GM18907 (cell line): ENCODE measurements around the gene SLC25A29.

Source experiments
- ATAC-seq: cut with Tn5 transposase; IDR thresholded peaks from one replicate; pipeline ENCODE4 v1.9.1; 2021; ENCODE audit warnings: mild to moderate bottlenecking, moderate library complexity; ENCODE audit not compliant: unreplicated experiment

Gene SLC25A29

GRCh38 chr14:100241279-100241678 lies 65.0 kb downstream of the SLC25A29 start:
- no peak for ATAC-seq
